IPS DF 4.7 (cell line): ENCODE results near the gene TBC1D14.

ENCODE experiments used
- DNase-seq: peaks from one replicate; pipeline ENCODE4 v3.0.0-alpha.2; 2013; ENCODE audit warnings: low spot score; ENCODE audit errors: extremely low read depth

Gene TBC1D14

GRCh38 chr4:6992728-6993677 lies 83.4 kb downstream of the TBC1D14 start:
- DNase-seq, result no peak

- DNase-seq, result no peak
These were observed 86.9 kb downstream of the TBC1D14 start for GRCh38 chr4:6996481-6996880.

- DNase-seq, result no peak
These were observed 89.8 kb downstream of the TBC1D14 start for GRCh38 chr4:6999172-7000086.

- no peak for DNase-seq
These were observed 91.0 kb downstream of the TBC1D14 start for GRCh38 chr4:7000421-7001176.

GRCh38 chr4:7001271-7001670 lies 91.6 kb downstream of the TBC1D14 start:
- no peak for DNase-seq

GRCh38 chr4:7002336-7002735 lies 92.7 kb downstream of the TBC1D14 start:
- no peak for DNase-seq

- DNase-seq, result no peak
These were observed 93.7 kb downstream of the TBC1D14 start for GRCh38 chr4:7003176-7003878.

GRCh38 chr4:7003879-7004240 lies 94.2 kb downstream of the TBC1D14 start:
- DNase-seq, result no peak

- DNase-seq, result no peak
These were observed 94.7 kb downstream of the TBC1D14 start for GRCh38 chr4:7004331-7004730.

- DNase-seq, result no peak
These were observed 95.9 kb downstream of the TBC1D14 start for GRCh38 chr4:7005571-7005970.

- DNase-seq, result no peak
These were observed 96.8 kb downstream of the TBC1D14 start for GRCh38 chr4:7006411-7006810.

- no peak for DNase-seq
These were observed 97.7 kb downstream of the TBC1D14 start for GRCh38 chr4:7007142-7007907.

- no peak for DNase-seq
These were observed 98.3 kb downstream of the TBC1D14 start for GRCh38 chr4:7007944-7008343.

GRCh38 chr4:7009564-7009963 lies 99.9 kb downstream of the TBC1D14 start:
- no peak for DNase-seq

GRCh38 chr4:7013175-7013574 lies 103.5 kb downstream of the TBC1D14 start:
- DNase-seq, result no peak

GRCh38 chr4:7014815-7015214 lies 105.2 kb downstream of the TBC1D14 start:
- no peak for DNase-seq

GRCh38 chr4:7015383-7016035 lies 105.9 kb downstream of the TBC1D14 start:
- no peak for DNase-seq

GRCh38 chr4:7016086-7016485 lies 106.5 kb downstream of the TBC1D14 start:
- no peak for DNase-seq

GRCh38 chr4:7016512-7016911 lies 106.9 kb downstream of the TBC1D14 start:
- DNase-seq, result no peak
